HL-60 (cell line): ENCODE results near the gene IFNGR1.
A peak's percentile ranks its signal among the peaks of the same experiment; 100 is the strongest.

ENCODE experiments used
- DNase-seq, 2 experiments: peaks; one replicate each; pipeline ENCODE4 v3.0.0-alpha.2; 2010 to 2020; ENCODE audit warnings: low read depth in 1 of 2, low spot score in 1 of 2
- H3K27ac ChIP-seq: fragments of 250-450 bp; sonication (Bioruptor Pico); replicated peaks from 2 replicates; pipeline ENCODE4 v1.5.1; 2020; ENCODE audit warnings: mild to moderate bottlenecking, moderate library complexity
- H3K27me3 ChIP-seq: fragments of 250-450 bp; sonication (Bioruptor Pico); 2 replicates; pipeline ENCODE4 v1.5.1; 2021; ENCODE audit warnings: mild to moderate bottlenecking, moderate library complexity; ENCODE audit not compliant: insufficient read depth, poor library complexity, severe bottlenecking
- H3K4me3 ChIP-seq: replicated peaks from 2 replicates; pipeline ENCODE4 v1.5.1; 2011; ENCODE audit warnings: mild to moderate bottlenecking, control low read depth, low read length; ENCODE audit not compliant: insufficient read depth
- CTCF ChIP-seq: IDR thresholded peaks from one replicate; pipeline ENCODE4 v1.5.1; 2011; ENCODE audit warnings: low read length, control low read depth, inconsistent platforms; ENCODE audit not compliant: insufficient read depth
- GABPA ChIP-seq: IDR thresholded peaks from 2 replicates; pipeline ENCODE4 v1.6.1; 2012; ENCODE audit warnings: low read depth
- POLR2AphosphoS5 ChIP-seq: IDR thresholded peaks from 2 replicates; pipeline ENCODE4 v1.6.1; 2012; ENCODE audit warnings: low read depth
- REST ChIP-seq: IDR thresholded peaks from 2 replicates; pipeline ENCODE4 v1.6.1; 2012; ENCODE audit warnings: low read depth; ENCODE audit not compliant: insufficient replicate concordance
- SPI1 ChIP-seq: IDR thresholded peaks from 2 replicates; pipeline ENCODE4 v1.6.1; 2012; ENCODE audit warnings: low read depth, mild to moderate bottlenecking, borderline replicate concordance

The IFNGR1 gene

GRCh38 chr6:137248702-137249101 lies 29.5 kb upstream of the IFNGR1 start:
- peak; percentile 83 to 85 for DNase-seq
- peak overlapping the region; percentile 67 for H3K27ac ChIP-seq
- no peaks in the 10 kb centered on the region for H3K27me3 ChIP-seq
- TF ChIP-seq REST (no peak), POLR2AphosphoS5 (peak; percentile 29; the same call in 1 of the 2 replicates), SPI1 (peak; percentile 96), GABPA (no peak; the same call in 1 of the 2 replicates)
- H3K4me3 ChIP-seq = no peak overlapping the region

GRCh38 chr6:137247724-137248123 lies 28.5 kb upstream of the IFNGR1 start:
- Histone ChIP-seq H3K27me3 (no peaks in the 10 kb centered on the region), H3K27ac (no peak overlapping the region), H3K4me3 (no peak overlapping the region)
- DNase-seq = no peak
- TF ChIP-seq POLR2AphosphoS5 = no peak
- TF ChIP-seq CTCF = no peak
- TF ChIP-seq REST = no peak
- TF ChIP-seq GABPA = no peak
- no peak for TF ChIP-seq SPI1

GRCh38 chr6:137246791-137247202 lies 27.6 kb upstream of the IFNGR1 start:
- Histone ChIP-seq H3K27ac (no peak overlapping the region), H3K27me3 (no peaks in the 10 kb centered on the region), H3K4me3 (no peak overlapping the region)
- TF ChIP-seq REST = no peak
- peak; percentile 74; the same call in 1 of the 2 replicates for TF ChIP-seq SPI1
- DNase-seq = no peak

- Histone ChIP-seq H3K27me3 (no peaks in the 10 kb centered on the region), H3K27ac (no peak overlapping the region), H3K4me3 (no peak overlapping the region)
- no peak for DNase-seq
- no peak for TF ChIP-seq CTCF
- TF ChIP-seq SPI1 = no peak
- no peak for TF ChIP-seq POLR2AphosphoS5
- TF ChIP-seq GABPA = no peak
- TF ChIP-seq REST = no peak
Measured at GRCh38 chr6:137246164-137246563, 27.0 kb upstream of the IFNGR1 start.
